ENCODE data around the gene SEBOX.

Gene SEBOX

DNA sequence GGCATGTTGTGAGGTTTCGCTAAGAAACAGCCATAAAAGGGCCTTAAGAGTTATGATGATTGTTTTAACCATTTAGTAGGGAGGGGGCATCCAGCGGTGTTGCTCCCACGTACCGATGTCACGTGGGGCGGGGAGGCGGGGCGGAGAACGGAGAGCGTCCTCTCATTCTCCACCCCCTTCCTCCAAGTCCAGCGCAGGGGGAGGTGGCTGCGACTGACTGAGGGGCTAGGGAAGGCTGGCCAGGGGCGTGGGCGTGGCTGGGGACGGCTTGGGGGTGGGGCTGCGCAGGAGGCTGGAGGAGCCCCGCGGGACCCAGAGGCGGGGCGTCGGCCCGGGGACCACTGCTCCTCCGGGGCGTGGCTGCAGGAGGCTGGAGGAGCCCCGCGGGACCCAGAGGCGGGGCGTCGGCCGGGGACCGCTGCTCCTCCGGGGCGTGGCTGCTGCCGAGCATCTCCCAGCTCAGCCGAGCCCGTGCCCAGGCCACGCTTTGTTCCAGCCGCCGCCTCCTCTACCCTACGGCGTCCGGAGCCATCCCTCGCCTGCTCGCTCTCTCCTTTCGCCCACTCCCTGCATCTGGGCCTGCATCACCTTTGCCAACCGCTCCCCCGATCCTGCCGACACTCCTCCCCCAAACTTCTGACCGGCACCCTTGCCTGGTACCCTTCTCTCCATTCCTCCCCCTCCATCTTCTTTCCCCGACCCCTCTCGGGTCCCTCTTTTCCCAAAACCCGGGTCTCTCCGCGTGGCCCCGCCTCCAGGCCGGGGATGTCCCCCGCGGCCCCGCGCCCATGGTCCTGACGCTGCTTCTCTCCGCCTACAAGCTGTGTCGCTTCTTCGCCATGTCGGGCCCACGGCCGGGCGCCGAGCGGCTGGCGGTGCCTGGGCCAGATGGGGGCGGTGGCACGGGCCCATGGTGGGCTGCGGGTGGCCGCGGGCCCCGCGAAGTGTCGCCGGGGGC is 6.5 kb upstream of the SEBOX start, which contains the start of gene SARM1 (continued):
- TF ChIP-seq, protein P1, sequence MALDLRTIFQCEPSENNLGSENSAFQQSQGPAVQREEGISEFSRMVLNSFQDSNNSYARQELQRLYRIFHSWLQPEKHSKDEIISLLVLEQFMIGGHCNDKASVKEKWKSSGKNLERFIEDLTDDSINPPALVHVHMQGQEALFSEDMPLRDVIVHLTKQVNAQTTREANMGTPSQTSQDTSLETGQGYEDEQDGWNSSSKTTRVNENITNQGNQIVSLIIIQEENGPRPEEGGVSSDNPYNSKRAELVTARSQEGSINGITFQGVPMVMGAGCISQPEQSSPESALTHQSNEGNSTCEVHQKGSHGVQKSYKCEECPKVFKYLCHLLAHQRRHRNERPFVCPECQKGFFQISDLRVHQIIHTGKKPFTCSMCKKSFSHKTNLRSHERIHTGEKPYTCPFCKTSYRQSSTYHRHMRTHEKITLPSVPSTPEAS (tag by site-specific recombination; IDR thresholded peaks at IDR 0.05) = no peak
- TF ChIP-seq RBAK (tag by site-specific recombination; IDR thresholded peaks at IDR 0.05) (no peak), ZNF558 (tag by site-specific recombination; IDR thresholded peaks at IDR 0.05) (no peak), HOXA7 (CRISPR knock-in tag; IDR thresholded peaks at IDR 0.05; ENCODE audit: borderline replicate concordance) (no peak), ZNF549 (tag by site-specific recombination; IDR thresholded peaks at IDR 0.05) (no peak), ZXDB (tag by site-specific recombination; IDR thresholded peaks at IDR 0.05) (no peak; the same call in 1 of the 2 replicates), ZNF211 (tag by site-specific recombination; IDR thresholded peaks at IDR 0.05; ENCODE audit: low read depth) (no peak), ZNF837 (tag by site-specific recombination; IDR thresholded peaks at IDR 0.05) (no peak), KLF16 (tag by site-specific recombination; IDR thresholded peaks at IDR 0.05) (peak; percentile 40), ZNF248 (tag by site-specific recombination; IDR thresholded peaks at IDR 0.05) (no peak), ZNF560 (tag by site-specific recombination; IDR thresholded peaks at IDR 0.05; ENCODE audit: borderline replicate concordance) (no peak), ZNF777 (tag by site-specific recombination; IDR thresholded peaks at IDR 0.05; ENCODE audit: borderline replicate concordance) (peak; percentile 76; the same call in 1 of the 2 replicates), ZNF843 (tag by site-specific recombination; IDR thresholded peaks at IDR 0.05) (peak; percentile 66), ZBTB1 (tag by site-specific recombination; IDR thresholded peaks at IDR 0.05) (no peak), ZNF561 (tag by site-specific recombination; IDR thresholded peaks at IDR 0.05; ENCODE audit: borderline replicate concordance) (no peak), SALL2 (tag by site-specific recombination; IDR thresholded peaks at IDR 0.05; ENCODE audit: borderline replicate concordance) (no peak), ZNF350 (tag by site-specific recombination; IDR thresholded peaks at IDR 0.05) (no peak), ZNF184 (tag by site-specific recombination; IDR thresholded peaks at IDR 0.05) (no peak; the same call in 1 of the 2 replicates), ZNF792 (tag by site-specific recombination; IDR thresholded peaks at IDR 0.05) (no peak), ZNF600 (tag by site-specific recombination; IDR thresholded peaks at IDR 0.05) (peak; percentile 56), ZNF510 (tag by site-specific recombination; IDR thresholded peaks at IDR 0.05; ENCODE audit: insufficient replicate concordance) (no peak), ZNF311 (tag by site-specific recombination; IDR thresholded peaks at IDR 0.05; ENCODE audit: borderline replicate concordance) (no peak), KLF10 (tag by site-specific recombination; IDR thresholded peaks at IDR 0.05) (peak; percentile 90), ZNF624 (tag by site-specific recombination; IDR thresholded peaks at IDR 0.05) (no peak), KLF9 (tag by site-specific recombination; IDR thresholded peaks at IDR 0.05; ENCODE audit: low read depth) (peak; percentile 97), SP3 (tag by site-specific recombination; IDR thresholded peaks at IDR 0.05) (peak; percentile 91), ZSCAN30 (tag by site-specific recombination; IDR thresholded peaks at IDR 0.05) (0 out of 2 replicates have a peak, but pooled peaks have one; percentile 48)
- TF ChIP-seq, protein P2, sequence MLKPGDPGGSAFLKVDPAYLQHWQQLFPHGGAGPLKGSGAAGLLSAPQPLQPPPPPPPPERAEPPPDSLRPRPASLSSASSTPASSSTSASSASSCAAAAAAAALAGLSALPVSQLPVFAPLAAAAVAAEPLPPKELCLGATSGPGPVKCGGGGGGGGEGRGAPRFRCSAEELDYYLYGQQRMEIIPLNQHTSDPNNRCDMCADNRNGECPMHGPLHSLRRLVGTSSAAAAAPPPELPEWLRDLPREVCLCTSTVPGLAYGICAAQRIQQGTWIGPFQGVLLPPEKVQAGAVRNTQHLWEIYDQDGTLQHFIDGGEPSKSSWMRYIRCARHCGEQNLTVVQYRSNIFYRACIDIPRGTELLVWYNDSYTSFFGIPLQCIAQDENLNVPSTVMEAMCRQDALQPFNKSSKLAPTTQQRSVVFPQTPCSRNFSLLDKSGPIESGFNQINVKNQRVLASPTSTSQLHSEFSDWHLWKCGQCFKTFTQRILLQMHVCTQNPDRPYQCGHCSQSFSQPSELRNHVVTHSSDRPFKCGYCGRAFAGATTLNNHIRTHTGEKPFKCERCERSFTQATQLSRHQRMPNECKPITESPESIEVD (tag by site-specific recombination; IDR thresholded peaks at IDR 0.05) = no peak
- TF ChIP-seq, protein P3, sequence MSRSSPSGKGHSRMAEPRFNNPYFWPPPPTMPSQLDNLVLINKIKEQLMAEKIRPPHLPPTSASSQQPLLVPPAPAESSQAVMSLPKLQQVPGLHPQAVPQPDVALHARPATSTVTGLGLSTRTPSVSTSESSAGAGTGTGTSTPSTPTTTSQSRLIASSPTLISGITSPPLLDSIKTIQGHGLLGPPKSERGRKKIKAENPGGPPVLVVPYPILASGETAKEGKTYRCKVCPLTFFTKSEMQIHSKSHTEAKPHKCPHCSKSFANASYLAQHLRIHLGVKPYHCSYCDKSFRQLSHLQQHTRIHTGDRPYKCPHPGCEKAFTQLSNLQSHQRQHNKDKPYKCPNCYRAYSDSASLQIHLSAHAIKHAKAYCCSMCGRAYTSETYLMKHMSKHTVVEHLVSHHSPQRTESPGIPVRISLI (tag by site-specific recombination; IDR thresholded peaks at IDR 0.05) = no peak
- TF ChIP-seq, protein P4, sequence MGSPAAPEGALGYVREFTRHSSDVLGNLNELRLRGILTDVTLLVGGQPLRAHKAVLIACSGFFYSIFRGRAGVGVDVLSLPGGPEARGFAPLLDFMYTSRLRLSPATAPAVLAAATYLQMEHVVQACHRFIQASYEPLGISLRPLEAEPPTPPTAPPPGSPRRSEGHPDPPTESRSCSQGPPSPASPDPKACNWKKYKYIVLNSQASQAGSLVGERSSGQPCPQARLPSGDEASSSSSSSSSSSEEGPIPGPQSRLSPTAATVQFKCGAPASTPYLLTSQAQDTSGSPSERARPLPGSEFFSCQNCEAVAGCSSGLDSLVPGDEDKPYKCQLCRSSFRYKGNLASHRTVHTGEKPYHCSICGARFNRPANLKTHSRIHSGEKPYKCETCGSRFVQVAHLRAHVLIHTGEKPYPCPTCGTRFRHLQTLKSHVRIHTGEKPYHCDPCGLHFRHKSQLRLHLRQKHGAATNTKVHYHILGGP (tag by site-specific recombination; IDR thresholded peaks at IDR 0.05) = no peak
- TF ChIP-seq, protein P5, sequence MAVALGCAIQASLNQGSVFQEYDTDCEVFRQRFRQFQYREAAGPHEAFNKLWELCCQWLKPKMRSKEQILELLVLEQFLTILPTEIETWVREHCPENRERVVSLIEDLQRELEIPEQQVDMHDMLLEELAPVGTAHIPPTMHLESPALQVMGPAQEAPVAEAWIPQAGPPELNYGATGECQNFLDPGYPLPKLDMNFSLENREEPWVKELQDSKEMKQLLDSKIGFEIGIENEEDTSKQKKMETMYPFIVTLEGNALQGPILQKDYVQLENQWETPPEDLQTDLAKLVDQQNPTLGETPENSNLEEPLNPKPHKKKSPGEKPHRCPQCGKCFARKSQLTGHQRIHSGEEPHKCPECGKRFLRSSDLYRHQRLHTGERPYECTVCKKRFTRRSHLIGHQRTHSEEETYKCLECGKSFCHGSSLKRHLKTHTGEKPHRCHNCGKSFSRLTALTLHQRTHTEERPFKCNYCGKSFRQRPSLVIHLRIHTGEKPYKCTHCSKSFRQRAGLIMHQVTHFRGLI (tag by site-specific recombination; IDR thresholded peaks at IDR 0.05) = no peak
- TF ChIP-seq, protein P6, sequence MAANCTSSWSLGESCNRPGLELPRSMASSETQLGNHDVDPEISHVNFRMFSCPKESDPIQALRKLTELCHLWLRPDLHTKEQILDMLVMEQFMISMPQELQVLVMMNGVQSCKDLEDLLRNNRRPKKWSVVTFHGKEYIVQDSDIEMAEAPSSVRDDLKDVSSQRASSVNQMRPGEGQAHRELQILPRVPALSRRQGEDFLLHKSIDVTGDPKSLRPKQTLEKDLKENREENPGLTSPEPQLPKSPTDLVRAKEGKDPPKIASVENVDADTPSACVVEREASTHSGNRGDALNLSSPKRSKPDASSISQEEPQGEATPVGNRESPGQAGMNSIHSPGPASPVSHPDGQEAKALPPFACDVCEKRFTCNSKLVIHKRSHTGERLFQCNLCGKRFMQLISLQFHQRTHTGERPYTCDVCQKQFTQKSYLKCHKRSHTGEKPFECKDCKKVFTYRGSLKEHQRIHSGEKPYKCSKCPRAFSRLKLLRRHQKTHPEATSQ (tag by site-specific recombination; IDR thresholded peaks at IDR 0.05) = peak; percentile 63; the same call in 1 of the 2 replicates

Measured in HEK293 (cell line).